Measurements from ENCODE around the gene MBOAT1.

Gene MBOAT1

DNA sequence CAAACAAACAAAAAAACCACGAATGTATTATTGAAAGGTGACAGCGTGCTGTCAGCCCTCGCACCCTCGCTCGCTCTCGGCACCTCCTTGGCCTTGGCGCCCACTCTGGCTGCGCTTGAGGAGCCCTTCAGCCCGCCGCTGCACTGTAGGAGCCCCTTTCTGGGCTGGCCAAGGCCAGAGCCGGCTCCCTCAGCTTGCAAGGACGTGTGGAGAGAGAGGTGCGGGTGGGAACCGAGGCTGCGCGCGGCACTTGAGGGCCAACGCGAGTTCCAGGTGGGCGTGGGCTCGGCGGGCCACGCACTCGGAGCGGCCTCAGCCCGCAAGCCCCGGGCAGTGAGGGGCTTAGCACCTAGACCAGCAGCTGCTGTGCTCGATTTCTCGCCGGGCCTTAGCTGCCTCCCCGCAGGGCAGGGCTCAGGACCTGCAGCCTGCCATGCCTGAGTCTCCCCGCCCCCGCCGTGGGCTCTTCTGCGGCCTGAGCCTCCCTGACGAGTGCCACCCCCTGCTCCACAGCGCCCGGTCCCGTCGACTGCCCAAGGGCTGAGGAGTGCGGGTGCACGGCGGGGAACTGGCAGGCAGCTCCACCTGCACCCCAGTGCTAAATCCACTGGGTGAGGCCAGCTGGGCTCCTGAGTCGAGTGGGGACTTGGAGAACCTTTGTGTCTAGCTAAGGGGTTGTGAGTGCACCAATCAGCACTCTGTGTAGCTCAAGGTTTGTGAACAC, 20.9 kb upstream of the MBOAT1 start:
- no peak for DNase-seq (ENCODE audit: low read depth)

DNA sequence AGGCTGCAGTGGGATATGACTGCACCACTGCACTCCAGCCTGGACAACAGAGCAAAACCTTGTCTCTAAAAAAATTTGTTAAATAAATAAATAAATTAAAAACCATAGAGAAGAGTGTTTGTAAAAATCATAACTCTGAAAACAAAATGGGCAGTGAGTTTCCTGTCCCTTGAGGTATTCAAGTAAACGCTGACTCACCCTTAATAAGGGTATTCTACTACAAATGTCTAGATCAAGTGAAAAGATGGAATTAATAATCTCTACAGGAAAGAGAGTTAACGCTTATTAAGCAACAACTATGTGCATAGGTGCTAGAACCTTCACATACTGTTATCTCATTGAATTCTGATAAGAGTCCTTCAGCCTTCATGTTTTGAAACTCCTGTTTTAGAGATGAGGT, 19.9 kb upstream of the MBOAT1 start:
- DNase-seq (ENCODE audit: low read depth), result no peak

DNA sequence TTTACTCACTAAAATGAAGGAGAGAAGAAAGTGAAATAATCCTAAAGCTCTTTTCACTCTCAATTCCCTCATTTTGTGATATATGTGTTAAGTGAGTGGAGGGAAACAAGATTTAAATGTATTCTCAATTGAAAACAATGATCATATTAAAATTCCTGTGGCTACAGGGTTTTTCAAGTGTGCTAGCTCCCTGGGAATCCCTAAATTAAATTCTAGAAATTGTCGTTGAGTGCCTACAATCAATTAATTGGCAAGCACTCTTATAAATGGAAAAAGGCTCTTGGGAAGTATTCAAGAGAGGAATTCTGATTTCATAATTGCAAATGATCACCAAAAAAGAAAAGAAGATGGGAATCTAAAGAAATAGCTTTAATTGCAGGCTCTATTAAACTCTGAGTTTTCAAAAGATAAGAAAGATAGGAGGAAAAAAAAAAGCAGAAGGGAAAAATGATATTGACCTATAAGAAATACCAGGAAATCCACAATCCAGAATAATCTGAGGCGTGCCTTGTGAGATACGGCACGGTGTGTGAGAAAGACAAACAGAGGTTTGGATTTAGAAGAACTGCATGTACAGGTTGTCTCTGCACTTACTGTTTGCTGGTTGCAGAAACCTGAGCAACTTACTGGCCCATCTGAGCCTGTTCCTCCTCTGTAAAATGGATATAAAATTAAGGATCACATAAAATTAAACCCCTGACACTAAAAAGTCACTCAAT, 18.3 kb upstream of the MBOAT1 start:
- DNase-seq (ENCODE audit: low read depth), result no peak

DNA sequence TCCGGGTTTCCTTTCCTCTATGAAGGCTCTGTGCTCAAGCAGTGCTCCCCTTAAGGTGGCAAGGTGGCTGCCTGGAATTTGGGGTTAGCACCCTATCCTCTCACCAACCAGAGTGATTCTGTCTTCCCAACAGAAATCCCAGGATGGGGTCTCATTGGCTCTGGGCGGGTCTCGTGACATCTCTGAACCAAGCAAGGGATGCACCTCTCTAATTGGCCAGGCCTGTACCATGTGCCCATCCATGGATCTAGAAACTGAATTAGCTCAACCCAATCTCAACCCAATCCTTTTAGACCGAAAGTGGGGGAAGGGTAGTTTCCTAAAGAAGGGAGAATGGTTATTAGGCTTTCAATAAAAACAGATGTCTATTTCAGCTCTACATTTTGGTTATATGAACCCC, 17.6 kb upstream of the MBOAT1 start:
- no peak for DNase-seq (ENCODE audit: low read depth)

DNA sequence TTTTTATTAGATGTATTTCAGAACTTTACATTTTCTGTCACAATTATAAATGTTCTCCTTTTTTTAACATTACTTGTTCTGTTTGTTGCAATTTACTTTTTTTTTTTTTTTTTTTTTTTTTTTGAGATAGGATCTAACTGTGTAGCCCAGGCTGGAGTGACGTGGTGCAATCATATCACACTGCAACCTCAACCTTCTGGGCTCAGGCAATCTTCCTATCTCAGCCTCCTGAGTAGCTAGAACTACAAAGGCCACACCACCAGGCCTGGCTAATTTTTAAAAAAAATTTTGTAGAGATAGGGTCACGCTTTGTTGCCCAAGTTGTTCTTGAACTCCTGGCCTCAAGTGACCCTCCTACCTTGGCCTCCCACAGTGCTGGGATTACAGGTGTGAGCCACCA, 15.1 kb upstream of the MBOAT1 start:
- no peak for DNase-seq (ENCODE audit: low read depth)

DNA sequence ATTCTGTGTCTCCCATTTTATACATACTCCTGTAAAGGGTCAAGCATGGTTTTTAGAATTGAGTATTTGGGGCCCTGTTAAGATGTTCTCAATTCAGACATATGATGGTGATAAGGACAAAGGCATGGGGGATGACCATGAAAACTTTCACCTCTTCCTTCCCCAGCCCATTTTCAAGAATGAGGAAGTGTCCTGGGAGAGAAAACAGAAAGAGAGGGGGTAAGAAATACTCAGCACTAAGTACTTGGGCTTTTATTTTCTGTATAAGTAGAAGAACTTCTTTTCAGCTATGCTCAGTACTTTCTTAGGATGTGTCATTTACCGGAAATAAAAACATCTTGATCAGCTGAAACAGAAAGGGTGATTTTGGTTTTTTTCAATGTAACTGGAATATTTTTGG, 10.9 kb upstream of the MBOAT1 start:
- no peak for DNase-seq (ENCODE audit: low read depth)

DNA sequence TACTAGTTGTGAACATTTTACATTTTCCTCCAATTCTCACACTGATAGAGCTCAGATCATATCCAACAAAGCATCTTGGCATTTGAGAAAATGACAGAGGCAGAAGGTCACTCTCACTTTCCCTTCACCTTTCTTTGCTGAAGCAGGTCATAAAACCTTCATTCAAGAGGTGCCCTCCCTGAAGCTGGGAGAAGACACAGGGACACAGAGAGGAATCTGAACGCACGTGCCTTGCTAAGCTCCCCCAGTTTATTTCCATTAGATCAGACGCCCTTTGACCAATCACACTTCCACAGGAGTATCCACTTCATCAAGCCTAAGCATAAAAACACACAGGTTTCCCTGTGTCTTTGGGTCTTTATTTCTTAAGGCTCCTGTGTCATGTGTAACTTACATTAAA, 9.2 kb upstream of the MBOAT1 start:
- DNase-seq (ENCODE audit: low read depth), result no peak

DNA sequence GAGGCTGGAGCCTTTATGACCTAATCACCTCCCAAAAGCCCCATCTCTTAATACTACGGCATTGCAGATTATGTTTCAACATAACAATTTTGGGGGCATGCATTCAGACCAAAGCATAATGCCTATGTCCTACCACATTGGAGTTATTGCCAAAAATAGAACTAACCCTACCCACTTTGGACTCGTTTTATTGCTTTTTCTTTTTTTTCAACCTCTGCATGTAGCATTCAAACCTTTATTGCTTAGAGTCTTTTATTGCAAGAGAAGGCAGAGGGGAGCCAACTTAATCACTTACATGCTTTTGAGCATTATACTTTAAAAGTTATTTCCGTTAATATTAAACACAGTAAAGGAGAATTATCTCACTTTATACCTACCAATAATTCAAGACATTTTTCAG, 8.1 kb upstream of the MBOAT1 start:
- DNase-seq (ENCODE audit: low read depth), result no peak

DNA sequence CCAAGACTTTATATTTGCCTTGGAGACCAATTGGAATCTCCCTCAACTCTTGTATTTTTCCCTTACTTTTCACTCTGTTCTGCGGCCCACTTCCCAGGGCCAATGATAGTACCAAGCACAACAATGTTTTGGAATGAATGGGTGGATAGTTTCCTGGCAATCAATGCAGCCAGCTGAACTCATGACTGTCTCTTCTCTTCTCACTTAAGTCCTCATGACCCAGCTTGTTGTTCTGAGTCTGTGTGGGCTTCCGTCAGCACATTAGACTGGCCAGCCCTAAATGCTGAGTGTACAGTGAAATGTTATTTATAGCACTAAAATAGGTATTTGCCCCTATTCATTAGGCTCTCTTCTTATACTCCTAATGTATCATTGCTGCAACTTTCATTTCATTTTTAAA, 5.6 kb upstream of the MBOAT1 start:
- no peak for DNase-seq (ENCODE audit: low read depth)

DNA sequence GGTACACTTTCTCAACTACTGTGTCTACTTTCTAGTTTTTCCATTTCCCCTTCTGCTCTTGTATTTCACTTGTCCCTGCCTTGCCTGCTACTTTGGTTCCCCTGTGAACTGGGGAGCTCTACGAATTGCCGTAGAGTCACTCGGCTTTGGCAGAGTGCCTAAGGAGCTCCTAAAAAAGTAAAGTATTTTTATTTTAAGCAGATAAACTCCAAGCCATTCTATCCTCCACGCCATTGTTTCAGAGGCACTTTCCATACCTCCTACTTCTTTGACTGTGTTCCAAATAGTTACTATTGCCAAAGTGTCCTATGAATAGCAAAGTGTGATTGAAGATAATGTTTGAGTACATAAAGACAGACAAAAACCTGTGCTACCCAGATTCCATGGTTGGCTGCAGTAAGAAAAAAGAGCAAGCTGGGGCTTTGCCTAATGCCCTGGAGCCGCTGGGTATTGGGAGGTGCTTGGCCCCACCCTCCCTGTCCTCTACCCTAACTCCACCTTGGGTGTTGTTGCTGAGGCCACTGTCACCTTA, 5.1 kb upstream of the MBOAT1 start:
- no peak for DNase-seq (ENCODE audit: low read depth)

DNA sequence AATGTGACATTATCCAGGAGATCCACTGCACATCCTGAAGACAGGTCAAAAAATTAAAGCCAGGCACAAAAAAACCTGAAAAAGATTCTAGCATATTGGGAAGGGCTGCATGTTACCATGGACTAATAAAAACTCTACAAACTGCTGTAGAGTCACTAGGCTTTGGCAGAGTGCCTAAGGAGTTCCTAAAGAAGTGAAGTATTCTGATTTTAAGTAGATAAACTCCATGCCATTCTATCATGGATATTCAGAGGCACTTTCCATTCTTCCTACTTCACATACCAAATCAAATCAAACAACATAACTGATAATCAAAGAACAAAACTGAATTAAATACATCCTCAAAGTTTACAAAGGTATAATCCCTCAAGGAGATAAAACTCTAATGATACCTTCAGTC, 3.0 kb upstream of the MBOAT1 start:
- DNase-seq (ENCODE audit: low read depth), result no peak

DNA sequence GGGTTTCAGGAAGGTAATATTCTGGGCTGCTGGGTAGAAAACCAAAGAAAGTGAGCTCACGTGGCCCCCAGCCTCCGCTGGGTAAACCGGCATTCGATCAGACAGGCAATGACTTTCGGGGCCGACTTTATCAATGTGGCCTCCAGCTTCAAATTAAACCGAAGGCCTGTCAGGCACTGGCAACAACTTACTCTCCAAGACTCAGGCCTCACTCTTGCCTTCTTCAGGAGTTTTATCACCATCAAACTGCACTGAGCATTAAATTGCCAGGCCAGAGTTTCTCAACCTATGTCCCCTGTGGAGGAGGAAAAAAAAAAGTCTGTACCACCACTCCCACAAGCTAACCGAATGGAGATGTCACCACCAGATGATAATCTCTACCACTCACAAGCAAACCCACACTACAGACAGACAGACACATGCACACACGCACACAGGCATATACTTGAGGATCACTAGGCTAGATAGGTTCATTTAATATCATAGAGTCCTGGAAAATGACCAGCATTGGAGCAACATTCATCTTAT, 1.1 kb upstream of the MBOAT1 start:
- no peak for DNase-seq (ENCODE audit: low read depth)

DNA sequence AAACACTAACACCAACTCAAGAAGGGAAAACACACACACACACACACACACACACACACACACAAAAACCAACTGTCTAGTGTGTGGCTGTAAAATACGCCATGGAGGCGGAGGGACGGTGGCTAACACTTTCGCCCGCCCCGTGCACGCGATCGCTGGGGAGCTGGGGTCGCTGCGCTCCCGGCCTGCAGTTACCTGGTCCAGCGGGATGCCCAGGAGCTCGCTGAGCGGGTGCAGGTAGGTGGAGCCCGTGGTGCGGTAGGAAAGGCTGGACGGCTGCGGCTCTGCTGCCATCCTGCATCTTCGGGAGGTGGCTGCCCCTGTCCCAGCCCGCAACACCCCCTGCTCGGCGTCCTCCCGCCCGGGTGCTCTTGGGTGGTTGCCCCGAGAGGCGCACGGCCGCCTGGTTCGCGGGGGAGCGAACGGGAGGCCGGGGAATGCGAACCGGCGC, 303 bp downstream of the MBOAT1 start:
- no peak for DNase-seq (ENCODE audit: low read depth)

DNA sequence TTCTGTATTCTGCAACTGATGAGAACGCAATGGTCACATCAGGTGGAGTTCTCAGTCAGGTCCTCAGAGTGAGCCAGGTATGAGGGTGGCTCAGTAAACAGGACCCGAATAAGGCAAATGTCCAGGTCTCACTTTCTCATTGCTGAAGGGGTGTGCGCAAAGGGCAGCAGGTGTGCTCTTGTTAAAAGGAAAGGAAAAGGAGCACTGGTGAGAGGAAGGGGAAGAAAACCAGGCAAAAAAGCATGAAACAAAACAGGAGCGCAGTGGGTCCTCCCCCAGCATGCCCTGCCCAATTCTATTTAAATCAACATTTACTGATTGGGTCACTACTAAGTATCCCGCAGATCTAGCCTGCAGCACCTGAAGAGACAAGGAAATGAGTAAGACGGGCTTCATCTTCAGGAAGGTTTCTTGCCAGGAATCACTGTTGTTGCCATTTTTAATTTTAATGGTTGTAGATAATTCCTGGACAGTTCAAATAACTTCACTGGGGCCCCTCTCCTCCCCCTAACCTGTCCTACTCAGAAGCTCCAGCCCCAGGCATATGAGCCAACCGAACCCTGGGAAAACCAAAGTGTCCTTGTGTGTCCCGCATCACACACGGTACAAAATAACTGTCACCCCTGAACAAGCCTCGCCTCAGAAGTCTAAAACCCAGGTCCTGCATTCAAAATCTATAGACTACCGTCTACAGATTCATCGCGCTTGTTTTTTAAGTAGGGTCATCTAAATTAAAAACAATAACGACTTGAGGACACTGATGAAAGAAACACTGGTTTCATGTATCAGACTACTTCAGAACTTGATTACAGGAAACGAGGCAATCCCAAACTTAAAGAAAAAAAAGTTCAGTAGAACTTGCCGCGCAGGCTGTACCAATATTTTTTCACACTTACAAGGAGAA, 980 bp downstream of the MBOAT1 start:
- DNase-seq (ENCODE audit: low read depth), result no peak

DNA sequence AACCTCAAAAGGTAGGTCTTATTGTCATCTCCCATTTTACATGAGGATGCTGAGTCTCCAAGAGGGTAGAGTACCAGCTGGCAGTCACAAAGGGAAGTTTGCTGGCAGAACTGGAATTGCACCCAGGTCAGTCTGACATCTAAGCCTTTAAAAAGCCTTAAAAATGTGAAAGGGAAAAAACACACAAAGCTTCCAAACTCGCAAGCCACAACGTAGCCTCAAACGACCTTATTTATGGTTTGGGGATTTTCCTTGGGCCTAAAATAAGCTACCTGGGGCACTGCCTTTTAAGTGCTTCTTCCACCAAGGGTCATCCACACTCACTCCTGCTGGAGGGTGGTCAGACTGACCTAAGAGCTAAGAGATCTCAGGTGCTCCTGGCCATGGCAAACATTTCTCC, 2.1 kb downstream of the MBOAT1 start:
- no peak for DNase-seq (ENCODE audit: low read depth)

DNA sequence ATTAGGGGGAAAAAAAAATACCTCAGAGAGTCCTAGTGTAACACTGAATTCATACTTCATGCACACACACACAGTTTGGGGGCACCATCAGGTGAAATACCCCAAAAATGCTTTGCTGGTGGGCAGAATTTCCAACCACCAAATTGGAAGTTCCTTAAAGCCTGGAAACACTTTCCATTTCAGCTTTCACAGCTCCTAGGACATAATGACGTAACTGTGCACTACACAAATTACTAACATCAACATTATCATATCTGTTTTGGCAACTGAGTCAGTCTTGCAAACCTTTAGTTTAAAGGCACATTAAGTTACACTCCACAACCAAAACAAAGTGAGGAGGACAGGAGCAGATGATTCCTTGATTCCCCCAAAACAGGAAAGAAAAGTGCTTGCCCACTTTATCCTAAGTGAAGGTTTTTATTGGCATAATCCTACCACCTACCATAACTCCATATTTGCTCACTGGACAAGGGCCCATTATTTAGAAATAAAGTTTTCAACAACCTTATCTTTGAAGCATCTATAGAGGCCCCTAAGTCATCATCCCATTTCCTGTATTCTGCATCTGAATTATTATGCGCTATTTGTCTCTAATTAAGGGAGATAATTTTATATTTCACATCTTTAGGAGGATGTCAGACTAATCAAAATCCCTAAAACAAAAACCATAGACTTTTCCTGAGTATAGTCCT, 3.4 kb downstream of the MBOAT1 start:
- no peak for DNase-seq (ENCODE audit: low read depth)

DNA sequence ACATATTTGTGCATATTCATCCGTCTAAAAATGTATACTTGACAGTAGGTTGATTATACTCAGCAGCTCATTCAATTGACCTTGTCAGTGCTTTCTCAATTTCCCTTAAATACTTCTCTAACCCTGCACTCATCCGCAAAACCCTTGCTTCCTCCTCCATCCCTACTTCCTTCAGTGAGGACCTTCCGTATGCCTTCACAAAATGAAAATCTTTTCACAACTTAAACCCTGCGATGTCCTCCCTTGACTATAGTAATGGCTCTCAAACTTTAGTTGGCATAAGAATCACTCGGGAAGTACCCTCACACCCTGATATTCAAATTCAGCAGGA, 5.2 kb downstream of the MBOAT1 start:
- DNase-seq (ENCODE audit: low read depth), result no peak

DNA sequence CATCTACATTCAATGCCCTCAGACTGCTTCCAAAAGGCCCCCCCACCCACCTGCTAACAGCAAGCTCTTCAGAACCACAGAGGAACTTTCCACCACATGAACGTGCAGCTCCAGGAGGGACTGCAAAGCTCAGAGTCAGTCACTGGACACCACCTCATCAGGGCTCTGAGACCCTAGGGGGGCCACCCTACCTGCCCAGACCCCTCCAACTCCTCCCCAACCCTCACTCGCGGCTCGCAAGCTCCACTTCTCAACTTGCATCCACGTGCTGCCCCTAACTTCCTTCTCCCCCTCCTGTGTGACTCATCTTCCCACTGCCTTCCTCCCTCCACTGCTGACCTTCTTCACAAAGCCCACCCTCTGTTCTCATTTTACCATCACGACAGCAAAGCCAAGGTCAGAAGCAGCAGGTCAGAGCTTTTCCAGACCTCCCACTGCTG, 6.5 kb downstream of the MBOAT1 start:
- no peak for DNase-seq (ENCODE audit: low read depth)

DNA sequence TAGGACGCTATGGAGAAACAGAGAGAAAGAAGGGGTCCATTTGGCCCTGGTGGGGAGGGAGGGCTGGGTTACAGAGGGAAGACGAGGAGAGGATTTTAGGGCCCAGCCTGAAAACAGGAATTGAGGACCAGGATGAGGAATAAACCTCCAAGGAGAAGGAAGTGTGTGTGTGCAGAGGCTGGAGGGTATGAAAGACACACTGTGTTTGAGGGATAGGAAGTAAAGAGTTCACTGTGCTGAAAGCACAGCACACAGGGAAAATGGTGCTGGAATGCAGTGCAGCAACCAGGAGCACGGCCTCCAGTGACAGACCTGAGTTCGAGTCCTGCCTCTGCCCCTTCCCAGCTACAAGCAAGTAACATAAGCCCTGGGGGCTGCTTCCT, 7.8 kb downstream of the MBOAT1 start:
- DNase-seq (ENCODE audit: low read depth), result no peak

DNA sequence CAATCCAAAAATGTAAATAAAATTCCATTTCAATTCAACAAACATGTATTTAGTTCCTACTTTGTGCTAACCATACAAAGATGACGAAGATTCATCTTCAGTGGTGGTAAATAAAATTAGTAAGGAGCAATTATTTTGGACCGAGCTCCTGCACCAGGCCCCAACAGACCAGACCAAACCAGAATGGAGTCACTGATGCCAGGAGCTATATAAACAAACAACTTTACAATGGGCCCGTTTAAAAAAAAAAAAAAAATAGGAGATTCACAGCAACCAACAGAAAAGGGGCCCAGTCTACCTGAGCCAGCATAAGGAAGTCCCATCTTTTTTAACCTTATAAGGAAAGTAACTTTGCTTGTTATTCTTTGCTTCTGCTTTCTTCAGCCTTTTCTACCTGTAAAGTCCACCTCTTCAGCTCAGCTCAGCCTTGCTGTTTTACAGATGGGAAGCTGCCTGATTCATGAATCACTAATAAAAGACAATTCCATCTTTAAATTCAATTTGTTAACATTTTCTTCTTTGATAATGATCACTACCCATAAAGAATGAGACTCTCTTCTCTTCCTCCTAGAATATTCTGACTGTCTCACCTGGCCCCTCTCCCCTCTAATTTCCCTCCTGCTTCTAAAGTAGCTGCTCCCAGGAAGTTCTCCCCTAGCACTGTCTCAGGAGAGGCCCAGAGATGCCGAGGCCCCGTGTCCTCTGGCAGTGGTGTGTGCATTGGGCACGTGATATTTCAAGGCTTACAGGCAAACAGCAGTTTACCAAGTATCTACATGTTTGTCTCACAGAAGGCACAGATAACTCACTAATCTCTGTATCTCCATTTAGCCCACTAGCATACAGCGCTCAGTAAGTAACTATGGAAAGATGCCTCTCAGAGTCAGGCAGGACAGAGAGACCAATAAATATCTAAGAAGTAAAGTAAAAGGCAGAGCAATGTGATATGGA, 8.4 kb downstream of the MBOAT1 start:
- no peak for DNase-seq (ENCODE audit: low read depth)

All from non-pigmented ciliary epithelial cell (primary cell).